ENCODE results near the gene PPP1R3A.

The PPP1R3A gene

GRCh38 chr7:113840954-113841353 is 77.9 kb downstream of the PPP1R3A start:
- TF ChIP-seq, protein P1, sequence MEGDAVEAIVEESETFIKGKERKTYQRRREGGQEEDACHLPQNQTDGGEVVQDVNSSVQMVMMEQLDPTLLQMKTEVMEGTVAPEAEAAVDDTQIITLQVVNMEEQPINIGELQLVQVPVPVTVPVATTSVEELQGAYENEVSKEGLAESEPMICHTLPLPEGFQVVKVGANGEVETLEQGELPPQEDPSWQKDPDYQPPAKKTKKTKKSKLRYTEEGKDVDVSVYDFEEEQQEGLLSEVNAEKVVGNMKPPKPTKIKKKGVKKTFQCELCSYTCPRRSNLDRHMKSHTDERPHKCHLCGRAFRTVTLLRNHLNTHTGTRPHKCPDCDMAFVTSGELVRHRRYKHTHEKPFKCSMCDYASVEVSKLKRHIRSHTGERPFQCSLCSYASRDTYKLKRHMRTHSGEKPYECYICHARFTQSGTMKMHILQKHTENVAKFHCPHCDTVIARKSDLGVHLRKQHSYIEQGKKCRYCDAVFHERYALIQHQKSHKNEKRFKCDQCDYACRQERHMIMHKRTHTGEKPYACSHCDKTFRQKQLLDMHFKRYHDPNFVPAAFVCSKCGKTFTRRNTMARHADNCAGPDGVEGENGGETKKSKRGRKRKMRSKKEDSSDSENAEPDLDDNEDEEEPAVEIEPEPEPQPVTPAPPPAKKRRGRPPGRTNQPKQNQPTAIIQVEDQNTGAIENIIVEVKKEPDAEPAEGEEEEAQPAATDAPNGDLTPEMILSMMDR (IDR thresholded peaks at IDR 0.05): no peak
- no peak overlapping the region for H3K27ac ChIP-seq
- H3K4me3 ChIP-seq: no peak overlapping the region
- no peak for DNase-seq (ENCODE audit: low spot score)

DNA sequence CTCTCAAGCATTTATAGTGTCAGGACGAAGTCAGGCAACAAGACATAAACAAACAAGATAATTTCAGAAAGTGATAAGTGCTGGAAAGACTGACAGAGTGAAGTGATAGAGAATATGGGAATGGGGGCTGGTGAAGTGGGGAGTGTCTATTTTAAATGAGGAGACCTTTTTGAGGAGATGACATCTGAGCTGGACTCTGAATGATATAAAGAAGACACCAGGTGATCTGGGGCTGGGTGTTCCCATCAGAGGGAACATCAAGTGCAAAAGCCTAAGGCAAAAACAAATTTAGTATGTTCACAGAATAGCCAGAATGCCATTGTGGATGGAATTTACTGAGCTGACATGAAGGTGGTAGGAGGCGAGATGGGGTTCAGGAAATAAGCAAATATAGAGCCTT is 83.4 kb downstream of the PPP1R3A start:
- no peak overlapping the region for H3K4me3 ChIP-seq
- H3K27ac ChIP-seq: no peak overlapping the region
- no peak for DNase-seq (ENCODE audit: low spot score)
- TF ChIP-seq, protein P1 (IDR thresholded peaks at IDR 0.05): no peak

GRCh38 chr7:113832196-113832745 is 86.5 kb downstream of the PPP1R3A start:
- TF ChIP-seq, protein P1 (IDR thresholded peaks at IDR 0.05): no peak
- no peak overlapping the region for H3K27ac ChIP-seq
- no peak overlapping the region for H3K4me3 ChIP-seq
- DNase-seq (ENCODE audit: low spot score): no peak

- TF ChIP-seq, protein P1 (IDR thresholded peaks at IDR 0.05): no peak
- H3K27ac ChIP-seq: no peak overlapping the region
- H3K4me3 ChIP-seq: no peak overlapping the region
- no peak for DNase-seq (ENCODE audit: low spot score)
Observed at GRCh38 chr7:113831556-113831955, 87.3 kb downstream of the PPP1R3A start.

DNA sequence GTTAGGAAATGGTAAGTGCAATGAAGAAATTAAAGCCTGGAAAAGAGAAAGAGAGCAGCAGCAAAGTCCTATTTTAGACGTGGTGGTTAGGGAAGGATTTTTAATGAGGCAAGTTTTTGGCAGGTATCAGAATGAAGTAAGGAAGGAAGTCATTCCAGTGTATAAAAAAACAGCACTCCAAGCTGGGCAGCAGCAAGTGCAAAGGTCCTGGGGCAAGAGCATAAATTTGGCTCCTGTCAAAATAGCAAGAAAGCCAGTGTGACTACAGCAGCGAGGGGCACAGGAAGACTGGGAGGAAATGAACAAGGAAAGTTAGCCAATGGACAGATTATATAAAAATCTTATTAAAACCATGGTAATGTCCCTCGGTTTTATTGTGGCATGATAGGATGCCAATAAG is 90.2 kb downstream of the PPP1R3A start:
- H3K27ac ChIP-seq: no peak overlapping the region
- DNase-seq (ENCODE audit: low spot score): no peak
- no peak overlapping the region for H3K4me3 ChIP-seq
- TF ChIP-seq, protein P1 (IDR thresholded peaks at IDR 0.05): no peak
